K562 (cell line): ENCODE results near the gene NMNAT3. TPM values are rescaled to one million over a fixed set of nuclear protein-coding genes. Genes with fewer than 3 reads are reported as not detected.

Experiments
- ATAC-seq: fragments of 200-7000 bp; cut with Tn5 transposase; 3 replicates; pipeline ENCODE4 v1.9.1; 2020; ENCODE audit warnings: moderate library complexity
- BruUV-seq: library from RNA; stranded (reverse); fragments of 400-500 nt; replicated peaks from 2 replicates; lab custom pipeline; 2021; lab: Mats Ljungman, UMichigan
- CTCF ChIA-PET: fragments of 300-600 bp; formaldehyde crosslinking; extraction: SDS; loops from one replicate; lab custom pipeline; 2021; ENCODE audit warnings: low intra/inter-chr PET ratio; lab: Yijun Ruan, JAX
- POLR2A ChIA-PET: fragments of 300-600, 350-650 bp; sonication (Branson Sonifier 250); formaldehyde crosslinking; extraction: SDS; loops from one replicate; lab custom pipeline; 2021; ENCODE audit warnings: antibody characterized with exemption, inconsistent platforms; lab: Yijun Ruan, JAX
- DNase-seq, 4 experiments: peaks; one replicate each; pipeline versions ENCODE4 v3.0.0 to v3.0.0-alpha.2; 2011 to 2018; ENCODE audit warnings: low spot score in 3 of 4, mixed read lengths in 3 of 4; ENCODE audit errors: extremely low read depth in 1 of 4
- FAIRE-seq: peaks from 2 replicates; lab custom pipeline; 2011; peaks lifted over from hg19 to GRCh38; lab: Jason Lieb, UNC
- H2AFZ ChIP-seq: 2 replicates; pipeline ENCODE4 v1.6.0; 2011; ENCODE audit warnings: low read depth, low read length, control low read depth, inconsistent platforms
- H3K27ac ChIP-seq: fragments of 200-600 bp; 3 replicates; pipeline ENCODE4 v1.8.0; 2011; ENCODE audit warnings: low read depth, mild to moderate bottlenecking, control low read depth, inconsistent platforms, low read length, moderate library complexity, mixed read lengths; ENCODE audit errors: extremely low read depth
- H3K27me3 ChIP-seq, 2 experiments: fragments of 300-600 bp in 1 of 2; 2 replicates in 1 of 2; 3 replicates in 1 of 2; pipeline versions ENCODE4 v1.6.0 to v1.8.0; 2011; ENCODE audit warnings: inconsistent platforms in 2 of 2, low read length in 2 of 2, mild to moderate bottlenecking in 1 of 2, mixed read lengths in 1 of 2, moderate library complexity in 1 of 2; ENCODE audit not compliant: control insufficient read depth in 2 of 2, insufficient read depth in 2 of 2
- H3K36me3 ChIP-seq: fragments of 300-600 bp; 3 replicates; pipeline ENCODE4 v1.8.0; 2011; ENCODE audit warnings: mild to moderate bottlenecking, low read length, inconsistent platforms; ENCODE audit not compliant: control insufficient read depth, insufficient read depth
- H3K4me1 ChIP-seq, 2 experiments: fragments of 200-600 bp in 1 of 2; replicated peaks in 1 of 2; 2 replicates in 1 of 2; 3 replicates in 1 of 2; pipeline versions ENCODE4 v1.5.1 to v1.8.0; 2011; ENCODE audit warnings: inconsistent platforms in 2 of 2, low read length in 2 of 2, mild to moderate bottlenecking in 1 of 2, mixed read lengths in 1 of 2, moderate library complexity in 1 of 2; ENCODE audit not compliant: control insufficient read depth in 2 of 2, insufficient read depth in 2 of 2
- H3K4me2 ChIP-seq: 2 replicates; pipeline ENCODE4 v1.6.1; 2011; ENCODE audit warnings: low read length, control low read depth, inconsistent platforms, mixed read lengths; ENCODE audit not compliant: insufficient read depth
- H3K4me3 ChIP-seq: fragments of 200-600 bp; sonication (generic), shearing (Covaris generic); 2 replicates; pipeline ENCODE4 v1.5.1; 2016; ENCODE audit warnings: control low read depth, inconsistent platforms
- H3K79me2 ChIP-seq: fragments of 200-600 bp; 3 replicates; pipeline ENCODE4 v1.8.0; 2011; ENCODE audit warnings: low read length, inconsistent platforms; ENCODE audit not compliant: control insufficient read depth, insufficient read depth
- H3K9ac ChIP-seq, 2 experiments: 2 replicates each; pipeline versions ENCODE4 v1.6.0 to v1.6.1; 2011; ENCODE audit warnings: low read depth in 2 of 2, low read length in 2 of 2, control low read depth in 1 of 2, inconsistent platforms in 1 of 2, mild to moderate bottlenecking in 1 of 2, mixed read lengths in 1 of 2; ENCODE audit not compliant: insufficient read depth in 1 of 2
- H3K9me1 ChIP-seq: one replicate; pipeline ENCODE4 v1.6.0; 2011; ENCODE audit warnings: inconsistent platforms, mild to moderate bottlenecking, low read length, moderate library complexity; ENCODE audit not compliant: control insufficient read depth, insufficient read depth
- H3K9me3 ChIP-seq: replicated peaks from 2 replicates; pipeline ENCODE4 v1.5.1; 2011; ENCODE audit warnings: low read depth, low read length, inconsistent platforms; ENCODE audit not compliant: control insufficient read depth, insufficient read depth
- H4K20me1 ChIP-seq: replicated peaks from 2 replicates; pipeline ENCODE4 v1.6.1; 2011; ENCODE audit warnings: low read length, inconsistent platforms, mixed read lengths; ENCODE audit not compliant: control insufficient read depth, insufficient read depth
- CBX8 ChIP-seq: fragments of 200-600 bp; sonication (generic); IDR thresholded peaks from 2 replicates; pipeline ENCODE4 v1.6.1; 2012; ENCODE audit warnings: borderline replicate concordance, mixed run types, low read depth, mild to moderate bottlenecking, moderate library complexity, mixed read lengths, low read length, control low read depth, inconsistent platforms; ENCODE audit not compliant: poor library complexity, severe bottlenecking; ENCODE audit errors: extremely low read depth
- CREB5 ChIP-seq: fragments of 250-450 bp; sonication (Bioruptor Pico); IDR thresholded peaks from 2 replicates; pipeline ENCODE4 v1.5.0; 2020; ENCODE audit warnings: mild to moderate bottlenecking
- PRDM10 ChIP-seq: fragments of 450-650 bp; IDR thresholded peaks from 2 replicates; pipeline ENCODE4 v1.6.1; 2018; ENCODE audit not compliant: partially characterized antibody
- TCF3 ChIP-seq: sonication (generic); formaldehyde crosslinking; IDR thresholded peaks from 2 replicates; pipeline ENCODE4 v1.4.0; 2020; ENCODE audit warnings: mild to moderate bottlenecking, missing genetic modification reagents
- TEAD2 ChIP-seq: fragments of 450-650 bp; IDR thresholded peaks from 2 replicates; pipeline ENCODE4 v1.6.1; 2016; ENCODE audit warnings: missing genetic modification characterization, control low read depth, missing compliant biosample characterization
- ZBTB7A ChIP-seq: IDR thresholded peaks from 2 replicates; pipeline ENCODE4 v1.6.1; 2011; ENCODE audit warnings: low read depth, mild to moderate bottlenecking, low read length, moderate library complexity, borderline replicate concordance; ENCODE audit not compliant: control insufficient read depth
- WGBS: fragments of 100-300 bp; shearing (Covaris generic); methylation state at CpG from one replicate; pipeline ENCODE4 v1.1.6; 2016; ENCODE audit warnings: low coverage, mixed read lengths; ENCODE audit not compliant: insufficient coverage; ENCODE audit errors: missing lambda C conversion rate; 5-methylcytosine and 5-hydroxymethylcytosine counted together
- in situ Hi-C: fragments of 300-500 bp; cut with MboI; formaldehyde crosslinking; loops from 4 replicates; pipeline ENCODE4 v1.15.0; 2018; ENCODE audit warnings: inconsistent platforms, mixed read lengths
- intact Hi-C: fragments of 100-400 bp; cut with micrococcal nuclease; formaldehyde crosslinking; loops from 2 replicates; pipeline ENCODE4 v1.14.2; 2022
- polyA plus RNA-seq, 8 experiments: library from polyadenylated mRNA; depleted of rRNA in 4 of 8; stranded (reverse) in 5 of 8; unstranded in 3 of 8; fragments of >200 nt; fragmentation: Nextera tagmentation in 2 of 8; fragmentation: Illumina TruSeq in 1 of 8; extraction: Ambion mirVana in 2 of 8; extraction: Trizol in 1 of 8; gene quantifications; 2 replicates each; pipeline versions ENCODE4 v1.2.1 to v1.2.3, GENCODE V29; 2011 to 2014; ENCODE audit warnings: inconsistent platforms in 1 of 8, missing spikeins in 1 of 8
- total RNA-seq, 7 experiments: library from RNA; depleted of rRNA in 6 of 7; stranded (reverse); fragments of >200 nt in 6 of 7; fragmentation: Illumina TruSeq in 2 of 7; extraction: Trizol in 2 of 7; gene quantifications; 2 replicates each; pipeline versions ENCODE4 v1.2.1 to v1.2.3, GENCODE V29; 2011 to 2021; ENCODE audit warnings: low replicate concordance in 1 of 7

The NMNAT3 gene
- total and polyA plus RNA-seq, 9 of the 15 experiments (the other 6 are each of a cell fraction or from before 2014, with no cell fraction given): 2.3 to 12.5 (median 6.6) TPM

- TF ChIP-seq TEAD2 (no peak), ZBTB7A (no peak), TCF3 (no peak)
These were observed 9.4 kb downstream of the NMNAT3 start (continued) for GRCh38 chr3:139668332-139668731.

- no peaks in the 10 kb centered on the region for H3K27me3 ChIP-seq
- no peaks in the 10 kb centered on the region for H3K79me2 ChIP-seq
- no peaks in the 10 kb centered on the region for H3K36me3 ChIP-seq
- intact Hi-C loops (no loop called here), in situ Hi-C loops (no loop called here)
- H3K4me2 ChIP-seq: no peak overlapping the region
- no peaks in the 10 kb centered on the region; the same call in 1 of the 2 replicates for H4K20me1 ChIP-seq
- DNase-seq (no peak), ATAC-seq (no peak), FAIRE-seq (no peak)
- BruUV-seq: no TSS peak
- POLR2A ChIA-PET: interaction anchor here (1.1 to 2.4 kb wide), 2 partner anchors 10 to 12 kb away, joined by 5 to 15 read pairs; partner anchors contain the start of gene NMNAT3
- CTCF ChIA-PET: no interaction called here
- WGBS: 0% methylated on average over 2 of the region's 2 CpGs
- H3K4me1 ChIP-seq: peaks cover 0 to 4% of the 10 kb centered on the region in 2 experiments; a peak in 1 of 5 replicates
- no peak overlapping the region for H2AFZ ChIP-seq
- H3K9ac ChIP-seq: no peak overlapping the region
- no peak overlapping the region for H3K4me3 ChIP-seq
- no peaks in the 10 kb centered on the region for H3K9me3 ChIP-seq
- H3K9me1 ChIP-seq: no peaks in the 10 kb centered on the region
- TF ChIP-seq CREB5 (CRISPR knock-in tag) (no peak), CBX8 (no peak), PRDM10 (no peak)
- no peak overlapping the region for H3K27ac ChIP-seq
These were observed 12.8 kb downstream of the NMNAT3 start for GRCh38 chr3:139664958-139665357.
